Type B pancreatic cell (in vitro differentiated cells): Measurements from ENCODE around the gene CRYL1. TPM values are rescaled to one million over a fixed set of nuclear protein-coding genes. Genes with fewer than 3 reads are reported as not detected.

Source experiments
- DNase-seq: peaks from one replicate; pipeline ENCODE4 v3.0.0; 2021; ENCODE audit warnings: mixed read lengths; ENCODE audit not compliant: unreplicated experiment; ENCODE audit errors: extremely low spot score
- H3K27ac Mint-ChIP-seq: 2 replicates; pipeline ENCODE4 v1.8.0; 2021; ENCODE audit warnings: mild to moderate bottlenecking, mixed read lengths
- H3K27me3 Mint-ChIP-seq: 2 replicates; pipeline ENCODE4 v1.8.0; 2021; ENCODE audit warnings: mixed read lengths
- H3K36me3 Mint-ChIP-seq: 2 replicates; pipeline ENCODE4 v1.8.0; 2021; ENCODE audit warnings: mixed read lengths
- H3K4me1 Mint-ChIP-seq: one replicate; pipeline ENCODE4 v1.8.0; 2021; ENCODE audit warnings: mixed read lengths; ENCODE audit not compliant: unreplicated experiment
- H3K4me3 Mint-ChIP-seq: 2 replicates; pipeline ENCODE4 v1.8.0; 2021; ENCODE audit warnings: mild to moderate bottlenecking, mixed read lengths
- H3K9me3 Mint-ChIP-seq: 2 replicates; pipeline ENCODE4 v1.8.0; 2021; ENCODE audit warnings: mixed read lengths
- microRNA-seq: library from miRNA; unstranded; fragments of <30 nt; microRNA quantifications from one replicate; pipeline ENCODE4, GENCODE V29; 2020
- total RNA-seq: library from RNA; stranded (reverse); gene quantifications from 2 replicates; pipeline ENCODE4 v1.2.1, GENCODE V29; 2021; ENCODE audit warnings: low replicate concordance
- TF ChIP-seq, protein P1 (sequence below): fragments of 200-600 bp; sonication (generic); conservative IDR thresholded peaks from 2 replicates; pipeline ENCODE4 v1.5.0; 2021; ENCODE audit warnings: antibody characterized with exemption, mild to moderate bottlenecking

The CRYL1 gene
- total RNA-seq, 1 donor from 2014 or later, result 20.2 TPM

DNA sequence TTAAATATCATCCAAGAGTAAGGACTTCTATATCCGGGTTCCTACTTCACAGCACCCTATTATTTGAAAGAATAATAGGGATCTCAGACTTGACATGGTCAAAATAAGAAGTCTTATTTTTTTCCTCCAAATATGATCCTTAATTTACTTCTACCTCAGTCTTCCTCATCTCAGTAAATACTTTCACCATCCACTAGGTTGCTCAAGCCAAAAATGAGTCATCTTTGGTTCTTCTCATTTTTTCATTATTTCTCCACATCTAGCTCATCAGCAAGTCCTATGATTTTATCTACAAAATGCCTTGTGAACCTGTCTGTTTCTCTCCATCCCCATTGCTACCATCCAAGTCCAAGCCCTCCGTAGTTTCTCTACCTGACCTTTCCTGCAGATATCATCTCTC lies 171.7 kb downstream of the CRYL1 start:
- Mint-ChIP-seq H3K36me3 (no peaks in the 10 kb centered on the region), H3K9me3 (no peaks in the 10 kb centered on the region), H3K4me3 (no peak overlapping the region), H3K4me1 (peaks cover 16% of the 10 kb centered on the region), H3K27me3 (no peaks in the 10 kb centered on the region), H3K27ac (no peak overlapping the region)
- TF ChIP-seq, protein P1, sequence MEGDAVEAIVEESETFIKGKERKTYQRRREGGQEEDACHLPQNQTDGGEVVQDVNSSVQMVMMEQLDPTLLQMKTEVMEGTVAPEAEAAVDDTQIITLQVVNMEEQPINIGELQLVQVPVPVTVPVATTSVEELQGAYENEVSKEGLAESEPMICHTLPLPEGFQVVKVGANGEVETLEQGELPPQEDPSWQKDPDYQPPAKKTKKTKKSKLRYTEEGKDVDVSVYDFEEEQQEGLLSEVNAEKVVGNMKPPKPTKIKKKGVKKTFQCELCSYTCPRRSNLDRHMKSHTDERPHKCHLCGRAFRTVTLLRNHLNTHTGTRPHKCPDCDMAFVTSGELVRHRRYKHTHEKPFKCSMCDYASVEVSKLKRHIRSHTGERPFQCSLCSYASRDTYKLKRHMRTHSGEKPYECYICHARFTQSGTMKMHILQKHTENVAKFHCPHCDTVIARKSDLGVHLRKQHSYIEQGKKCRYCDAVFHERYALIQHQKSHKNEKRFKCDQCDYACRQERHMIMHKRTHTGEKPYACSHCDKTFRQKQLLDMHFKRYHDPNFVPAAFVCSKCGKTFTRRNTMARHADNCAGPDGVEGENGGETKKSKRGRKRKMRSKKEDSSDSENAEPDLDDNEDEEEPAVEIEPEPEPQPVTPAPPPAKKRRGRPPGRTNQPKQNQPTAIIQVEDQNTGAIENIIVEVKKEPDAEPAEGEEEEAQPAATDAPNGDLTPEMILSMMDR, result no peak
- DNase-seq, result no peak

Small RNA genes within 50 kb of the gene (microRNA-seq; reads per million reads assigned to microRNA genes)
- not detected for gene MIR4499

Other genes with a start within 250 kb of the CRYL1 start
- gene IFT88, start 41.3 kb upstream of the CRYL1 start, total RNA-seq, result 12.2 and 24.5 TPM in 2 replicates
- gene IL17D, start 177.8 kb upstream of the CRYL1 start, total RNA-seq, result 1.5 and 6.3 TPM in 2 replicates
- 6.9 and 11.3 TPM in 2 replicates for gene EEF1AKMT1, start 248.1 kb upstream of the CRYL1 start, total RNA-seq